IMR-90 (cell line): ENCODE measurements around the gene SLC7A6. TPM values are rescaled to one million over a fixed set of nuclear protein-coding genes. Genes with fewer than 3 reads are reported as not detected.
A peak's percentile ranks its signal among the peaks of the same experiment; 100 is the strongest.

ENCODE experiments used
- ATAC-seq: fragments of 200-7000 bp; cut with Tn5 transposase; 2 replicates; pipeline ENCODE4 v1.9.1; 2020; ENCODE audit warnings: low read depth, mild to moderate bottlenecking, moderate library complexity
- BruUV-seq: library from RNA; stranded (reverse); fragments of 400-500 nt; replicated peaks from 2 replicates; lab custom pipeline; 2021; lab: Mats Ljungman, UMichigan
- CTCF ChIA-PET: fragments of 300-600 bp; formaldehyde crosslinking; extraction: SDS; loops from one replicate; lab custom pipeline; 2021; ENCODE audit warnings: antibody characterized with exemption; lab: Yijun Ruan, JAX
- POLR2A ChIA-PET: fragments of 300-600 bp; sonication (Branson Sonifier 250); formaldehyde crosslinking; loops from one replicate; lab custom pipeline; 2022; ENCODE audit warnings: antibody characterized with exemption; ENCODE audit not compliant: unreplicated experiment; lab: Charles Lee
- DNase-seq: peaks from one replicate; pipeline ENCODE4 v3.0.0; 2013
- H2AFZ ChIP-seq: replicated peaks from 2 replicates; pipeline ENCODE3; 2013; ENCODE audit warnings: low read length, mild to moderate bottlenecking; ENCODE audit not compliant: poor library complexity
- H2AK5ac ChIP-seq: 2 replicates; pipeline ENCODE4 v1.6.1; 2013; ENCODE audit warnings: low read depth, low read length, inconsistent platforms
- H2AK9ac ChIP-seq: replicated peaks from 2 replicates; pipeline ENCODE3; 2013; ENCODE audit warnings: mild to moderate bottlenecking, low read depth, low read length, moderate library complexity; ENCODE audit not compliant: poor library complexity
- H2BK120ac ChIP-seq: 2 replicates; pipeline ENCODE4 v1.6.1; 2013; ENCODE audit warnings: low read depth, low read length, inconsistent platforms
- H2BK15ac ChIP-seq: 3 replicates; pipeline ENCODE4 v1.6.1; 2013; ENCODE audit warnings: low read depth, low read length, inconsistent platforms
- H2BK20ac ChIP-seq: 2 replicates; pipeline ENCODE4 v1.6.1; 2013; ENCODE audit warnings: low read depth, mild to moderate bottlenecking, inconsistent platforms, low read length, moderate library complexity
- H2BK5ac ChIP-seq: 2 replicates; pipeline ENCODE4 v1.6.1; 2013; ENCODE audit warnings: mild to moderate bottlenecking, low read depth, low read length, inconsistent platforms; ENCODE audit not compliant: poor library complexity, severe bottlenecking
- H3K14ac ChIP-seq: replicated peaks from 2 replicates; pipeline ENCODE4 v1.6.1; 2013; ENCODE audit warnings: low read depth, low read length, inconsistent platforms
- H3K18ac ChIP-seq: 2 replicates; pipeline ENCODE4 v1.6.1; 2013; ENCODE audit warnings: low read depth, low read length, control low read depth
- H3K23ac ChIP-seq: 2 replicates; pipeline ENCODE4 v1.6.1; 2013; ENCODE audit warnings: low read depth, low read length, inconsistent platforms
- H3K27ac ChIP-seq: 2 replicates; pipeline ENCODE4 v1.5.1; 2013; ENCODE audit warnings: mild to moderate bottlenecking, control low read depth, low read length; ENCODE audit not compliant: insufficient read depth
- H3K27me3 ChIP-seq: 2 replicates; pipeline ENCODE4 v1.6.1; 2013; ENCODE audit warnings: low read length; ENCODE audit not compliant: control insufficient read depth, insufficient read depth
- H3K36me3 ChIP-seq: 2 replicates; pipeline ENCODE4 v1.6.1; 2013; ENCODE audit warnings: low read length, mixed read lengths; ENCODE audit not compliant: control insufficient read depth, insufficient read depth
- H3K4ac ChIP-seq: 2 replicates; pipeline ENCODE4 v1.6.1; 2013; ENCODE audit warnings: low read depth, low read length, inconsistent platforms
- H3K4me1 ChIP-seq: 2 replicates; pipeline ENCODE4 v1.6.1; 2013; ENCODE audit warnings: low read length, mixed read lengths; ENCODE audit not compliant: control insufficient read depth, insufficient read depth
- H3K4me2 ChIP-seq: 2 replicates; pipeline ENCODE4 v1.6.1; 2013; ENCODE audit warnings: low read depth, mild to moderate bottlenecking, control low read depth, low read length, moderate library complexity
- H3K4me3 ChIP-seq: 2 replicates; pipeline ENCODE4 v1.5.1; 2013; ENCODE audit warnings: low read depth, mild to moderate bottlenecking, control low read depth, low read length, moderate library complexity; ENCODE audit not compliant: insufficient read depth
- H3K56ac ChIP-seq: 2 replicates; pipeline ENCODE4 v1.6.1; 2013; ENCODE audit warnings: low read length, inconsistent platforms; ENCODE audit not compliant: insufficient read depth; ENCODE audit errors: extremely low read depth
- H3K79me1 ChIP-seq, 2 experiments: 2 replicates each; pipeline ENCODE4 v1.6.1; 2013; ENCODE audit warnings: low read length in 2 of 2, inconsistent platforms in 1 of 2, low read depth in 1 of 2
- H3K9ac ChIP-seq: 2 replicates; pipeline ENCODE4 v1.6.1; 2013; ENCODE audit warnings: low read depth, low read length, control low read depth
- H3K9me1 ChIP-seq: 2 replicates; pipeline ENCODE4 v1.6.1; 2013; ENCODE audit warnings: low read length, inconsistent platforms; ENCODE audit not compliant: insufficient read depth
- H3K9me3 ChIP-seq: 2 replicates; pipeline ENCODE4 v1.6.1; 2013; ENCODE audit warnings: low read length; ENCODE audit not compliant: control insufficient read depth, insufficient read depth
- H4K20me1 ChIP-seq: 2 replicates; pipeline ENCODE4 v1.6.1; 2013; ENCODE audit warnings: low read length, inconsistent platforms; ENCODE audit not compliant: insufficient read depth
- H4K5ac ChIP-seq: 2 replicates; pipeline ENCODE4 v1.6.1; 2013; ENCODE audit warnings: mild to moderate bottlenecking, low read depth, low read length, control low read depth
- H4K8ac ChIP-seq, 2 experiments: 2 replicates each; pipeline ENCODE4 v1.6.1; 2013; ENCODE audit warnings: low read depth in 2 of 2, low read length in 2 of 2, control low read depth in 1 of 2, inconsistent platforms in 1 of 2
- H4K91ac ChIP-seq: 2 replicates; pipeline ENCODE4 v1.6.1; 2013; ENCODE audit warnings: low read depth, low read length, inconsistent platforms; ENCODE audit not compliant: insufficient read depth
- BHLHE40 ChIP-seq: fragments of 150-350 bp; IDR thresholded peaks from 2 replicates; pipeline ENCODE4 v1.6.1; 2016; ENCODE audit warnings: mild to moderate bottlenecking, low read depth, low read length
- CEBPB ChIP-seq: IDR thresholded peaks from 2 replicates; pipeline ENCODE4 v1.6.1; 2012; ENCODE audit warnings: low read depth, low read length, improper control_type of control experiment
- CHD1 ChIP-seq: IDR thresholded peaks from 2 replicates; pipeline ENCODE4 v1.6.1; 2012; ENCODE audit warnings: low read depth, low read length, improper control_type of control experiment
- CTCF ChIP-seq: conservative IDR thresholded peaks from 2 replicates; pipeline ENCODE4 v1.5.1; 2012; ENCODE audit warnings: mild to moderate bottlenecking, low read depth, low read length, improper control_type of control experiment
- ELK1 ChIP-seq: fragments of 150-350 bp; IDR thresholded peaks from 2 replicates; pipeline ENCODE4 v1.6.1; 2016; ENCODE audit warnings: low read depth, mild to moderate bottlenecking, low read length, moderate library complexity, borderline replicate concordance
- FOS ChIP-seq: fragments of 150-350 bp; IDR thresholded peaks from 2 replicates; pipeline ENCODE4 v1.6.1; 2016; ENCODE audit warnings: low read depth, low read length
- MAFK ChIP-seq: IDR thresholded peaks from 2 replicates; pipeline ENCODE4 v1.6.1; 2012; ENCODE audit warnings: low read depth, low read length, improper control_type of control experiment
- MAZ ChIP-seq: IDR thresholded peaks from 2 replicates; pipeline ENCODE4 v1.6.1; 2012; ENCODE audit warnings: low read depth, mild to moderate bottlenecking, low read length, improper control_type of control experiment, moderate library complexity, borderline replicate concordance
- MXI1 ChIP-seq: IDR thresholded peaks from 2 replicates; pipeline ENCODE4 v1.6.1; 2012; ENCODE audit warnings: low read depth, mild to moderate bottlenecking, low read length, moderate library complexity, borderline replicate concordance
- NFE2L2 ChIP-seq: fragments of 150-350 bp; IDR thresholded peaks from 2 replicates; pipeline ENCODE4 v1.6.1; 2016; ENCODE audit warnings: low read depth, mild to moderate bottlenecking, low read length
- POLR2A ChIP-seq: IDR thresholded peaks from 2 replicates; pipeline ENCODE4 v1.6.1; 2012; ENCODE audit warnings: mild to moderate bottlenecking, low read depth, low read length
- RAD21 ChIP-seq: IDR thresholded peaks from 2 replicates; pipeline ENCODE4 v1.6.1; 2012; ENCODE audit warnings: low read length, improper control_type of control experiment
- RCOR1 ChIP-seq: IDR thresholded peaks from 2 replicates; pipeline ENCODE4 v1.6.1; 2012; ENCODE audit warnings: mild to moderate bottlenecking, low read length, improper control_type of control experiment; ENCODE audit not compliant: insufficient replicate concordance
- RFX5 ChIP-seq: IDR thresholded peaks from 2 replicates; pipeline ENCODE4 v1.8.0; 2012; ENCODE audit warnings: low read depth, mild to moderate bottlenecking, low read length, moderate library complexity
- SMC3 ChIP-seq: fragments of 150-350 bp; IDR thresholded peaks from 2 replicates; pipeline ENCODE4 v1.6.1; 2016; ENCODE audit warnings: low read depth, mild to moderate bottlenecking, antibody characterized with exemption, low read length, moderate library complexity
- USF2 ChIP-seq: fragments of 150-350 bp; IDR thresholded peaks from 2 replicates; pipeline ENCODE4 v1.6.1; 2017; ENCODE audit warnings: mild to moderate bottlenecking, antibody characterized with exemption, low read length, low read depth
- WGBS, 2 experiments: methylation state at CpG; one replicate each; pipeline versions ENCODE4 v1.1.5 to v1.1.7; 2013; ENCODE audit warnings: missing lambda C conversion rate in 2 of 2; ENCODE audit not compliant: insufficient read length in 1 of 2; ENCODE audit errors: extremely low coverage in 2 of 2; 5-methylcytosine and 5-hydroxymethylcytosine counted together
- dilution Hi-C: fragments of 300-500 bp; cut with HindIII; formaldehyde crosslinking; loops from one replicate; pipeline ENCODE4 v1.14.3; 2018; ENCODE audit warnings: low sequenced_read_pairs; ENCODE audit not compliant: unreplicated experiment
- in situ Hi-C: fragments of 300-500 bp; cut with MboI; formaldehyde crosslinking; loops from 3 replicates; pipeline ENCODE4 v1.14.3; 2019; ENCODE audit warnings: low sequenced_read_pairs, inconsistent platforms, mixed read lengths
- intact Hi-C: fragments of 100-400 bp; cut with micrococcal nuclease; formaldehyde crosslinking; loops from 2 replicates; pipeline ENCODE4 v1.10.0; 2022
- polyA plus RNA-seq, 3 experiments: library from polyadenylated mRNA; depleted of rRNA; stranded (reverse); fragments of >200 nt; gene quantifications; 2 replicates each; pipeline ENCODE4 v1.2.3, GENCODE V29; 2012; ENCODE audit warnings: low replicate concordance in 1 of 3
- total RNA-seq: library from RNA; depleted of rRNA; stranded (reverse); fragments of >200 nt; gene quantifications from 2 replicates; pipeline ENCODE4 v1.2.3, GENCODE V29; 2012

The SLC7A6 gene
- total and polyA plus RNA-seq, 2 of the 4 experiments (the other 2 are of a cell fraction) = 29.4 to 36.1 TPM

GRCh38 chr16:68335175-68335574, 70.8 kb downstream of the SLC7A6 start:
- no TSS peak for BruUV-seq
- H3K14ac ChIP-seq = no peak overlapping the region
- H4K91ac ChIP-seq = no peak overlapping the region
- H2AK9ac ChIP-seq = no peak overlapping the region
- no peak overlapping the region for H2BK5ac ChIP-seq
- H3K27ac ChIP-seq = no peak overlapping the region
- H3K36me3 ChIP-seq = peaks cover 32% of the 10 kb centered on the region
- H2AK5ac ChIP-seq = no peak overlapping the region
- DNase-seq (peak; percentile 42), ATAC-seq (no peak)
- no peak overlapping the region for H4K5ac ChIP-seq
- no peak overlapping the region for H2AFZ ChIP-seq
- in situ Hi-C loops = no loop called here
- dilution Hi-C loops = no loop called here
- peaks cover 13% of the 10 kb centered on the region for H3K9me1 ChIP-seq
- no peak overlapping the region for H3K23ac ChIP-seq
- no peak overlapping the region for H2BK15ac ChIP-seq
- no peak overlapping the region for H3K4me3 ChIP-seq
- no peak overlapping the region for H3K18ac ChIP-seq
- H3K4me2 ChIP-seq = no peak overlapping the region
- no peaks in the 10 kb centered on the region for H3K9me3 ChIP-seq
- H4K20me1 ChIP-seq = peaks cover 6% of the 10 kb centered on the region; the same call in 1 of the 2 replicates
- CTCF ChIA-PET = interaction anchor here (0.6 to 1.6 kb wide), 2 partner anchors 71 to 169 kb away, joined by 3 read pairs; no protein-coding TSS in a partner anchor
- intact Hi-C loops = no loop called here
- POLR2A ChIA-PET = no interaction called here
- peaks cover 0 to 16% of the 10 kb centered on the region in 2 experiments; a peak in 2 of 4 replicates for H3K79me1 ChIP-seq
- H3K4me1 ChIP-seq = peaks cover 13% of the 10 kb centered on the region
- H3K27me3 ChIP-seq = no peaks in the 10 kb centered on the region
- no peak overlapping the region; the same call in 1 of the 2 replicates for H3K56ac ChIP-seq
- H3K9ac ChIP-seq = no peak overlapping the region
- H2BK20ac ChIP-seq = no peak overlapping the region
- 100% methylated on average over 2 of the region's 5 CpGs; no CpG with 5 or more reads in 1 of the 2 experiments for WGBS, 2 experiments
- no peak overlapping the region for H2BK120ac ChIP-seq
- TF ChIP-seq ELK1 (no peak), MXI1 (no peak), NFE2L2 (no peak), FOS (no peak), CEBPB (no peak), MAFK (no peak), POLR2A (no peak), SMC3 (no peak), USF2 (no peak), MAZ (no peak), RCOR1 (no peak), CHD1 (no peak), CTCF (no peak), BHLHE40 (no peak), RAD21 (no peak), RFX5 (no peak)
- no peak overlapping the region for H4K8ac ChIP-seq
- H3K4ac ChIP-seq = no peak overlapping the region
